Calu3 (cell line): ENCODE data around the gene TXNDC8. TPM values are rescaled to one million over a fixed set of nuclear protein-coding genes. Genes with fewer than 3 reads are reported as not detected.

Experiments used
- BruUV-seq: library from RNA; stranded (reverse); fragments of 400-500 nt; replicated peaks from 2 replicates; lab custom pipeline; 2021; lab: Mats Ljungman, UMichigan
- CTCF ChIA-PET: fragments of 300-600 bp; sonication (Branson Sonifier 250); formaldehyde crosslinking; loops from one replicate; lab custom pipeline; 2022; ENCODE audit warnings: antibody characterized with exemption; lab: Charles Lee
- DNase-seq: peaks from one replicate; pipeline ENCODE4 v3.0.0; 2022
- H3K27ac Mint-ChIP-seq: one replicate; pipeline ENCODE4 v1.8.0; 2022; ENCODE audit warnings: mixed read lengths; ENCODE audit not compliant: unreplicated experiment
- H3K27me3 Mint-ChIP-seq: one replicate; pipeline ENCODE4 v1.8.0; 2022; ENCODE audit warnings: mixed read lengths; ENCODE audit not compliant: unreplicated experiment
- H3K36me3 Mint-ChIP-seq: one replicate; pipeline ENCODE4 v1.8.0; 2022; ENCODE audit warnings: mild to moderate bottlenecking, moderate library complexity, mixed read lengths; ENCODE audit not compliant: insufficient read depth, unreplicated experiment
- H3K4me1 Mint-ChIP-seq: one replicate; pipeline ENCODE4 v1.8.0; 2022; ENCODE audit warnings: mild to moderate bottlenecking, low read depth, mixed read lengths; ENCODE audit not compliant: unreplicated experiment
- H3K4me3 Mint-ChIP-seq: one replicate; pipeline ENCODE4 v1.8.0; 2022; ENCODE audit warnings: mild to moderate bottlenecking, low read depth, moderate library complexity, mixed read lengths; ENCODE audit not compliant: unreplicated experiment
- H3K9me3 Mint-ChIP-seq: one replicate; pipeline ENCODE4 v1.8.0; 2022; ENCODE audit warnings: low read depth, mixed read lengths; ENCODE audit not compliant: unreplicated experiment
- intact Hi-C: fragments of 100-400 bp; cut with micrococcal nuclease; formaldehyde crosslinking; loops from one replicate; pipeline ENCODE4 v1.10.0; 2022; ENCODE audit not compliant: unreplicated experiment
- total RNA-seq: library from RNA; stranded (reverse); gene quantifications from 2 replicates; pipeline ENCODE4 v1.2.3, GENCODE V29; 2022
- TF ChIP-seq, protein P1 (sequence below): fragments of 200-600 bp; IDR thresholded peaks from one replicate; pipeline ENCODE4 v1.8.0; 2022; ENCODE audit warnings: antibody characterized with exemption; ENCODE audit not compliant: unreplicated experiment

The TXNDC8 gene
- total RNA-seq, 1 experiment from 2014 or later: not detected

DNA sequence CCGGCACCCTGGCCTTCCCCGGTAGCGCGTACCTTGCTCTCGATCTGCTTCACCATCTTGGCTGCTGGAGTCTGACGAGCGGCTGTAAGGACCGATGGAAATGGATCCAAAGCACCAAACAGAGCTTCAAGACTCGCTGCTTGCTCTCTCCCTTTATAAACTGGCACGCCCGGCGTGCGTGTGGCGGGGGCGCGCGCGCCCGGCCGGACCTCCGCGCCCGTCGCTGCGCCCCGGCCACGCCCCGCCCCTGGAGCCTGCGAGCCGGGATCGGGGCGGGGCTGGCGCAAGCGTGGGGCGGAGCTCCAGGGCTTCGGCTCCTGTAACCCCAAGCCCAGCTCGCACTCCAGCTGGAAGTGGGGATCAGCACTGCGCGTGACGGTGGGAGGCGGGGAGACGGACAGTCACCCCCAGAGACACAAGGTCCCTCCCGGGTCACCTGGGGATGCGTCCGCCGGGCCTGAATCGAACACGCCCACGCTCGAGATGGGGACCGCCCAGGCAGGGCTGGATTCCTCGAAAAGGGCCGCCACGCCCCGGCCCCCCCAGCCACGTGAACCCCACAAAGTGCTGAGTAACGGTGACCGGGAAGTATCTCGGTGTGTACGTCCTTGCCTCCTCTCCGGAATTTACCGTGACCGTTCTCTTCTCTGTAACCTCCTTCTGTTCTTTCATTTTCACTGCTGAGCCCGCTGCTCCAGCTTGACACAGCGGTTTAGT is 81.1 kb downstream of the TXNDC8 start, which contains the start of gene TXN:
Gene TXN (minus strand): TSS at position 128 of the 717 bp plus-strand sequence. CDS start 72 bp downstream, at position 56.
- H3K4me1 Mint-ChIP-seq: peaks cover 47% of the 10 kb centered on the region
- CTCF ChIA-PET: interaction anchor here (0.6 to 1.1 kb wide), 4 partner anchors 27 to 272 kb away, joined by 3 to 5 read pairs (median 4); no protein-coding TSS in a partner anchor
- intact Hi-C loops: loop anchor here (10.0 kb wide), 1 partner anchor 168 kb away; no protein-coding TSS in a partner anchor
- no TSS peak for BruUV-seq
- no peaks in the 10 kb centered on the region for H3K9me3 Mint-ChIP-seq
- DNase-seq: peak; percentile 89
- no peaks in the 10 kb centered on the region for H3K27me3 Mint-ChIP-seq
- TF ChIP-seq, protein P1, sequence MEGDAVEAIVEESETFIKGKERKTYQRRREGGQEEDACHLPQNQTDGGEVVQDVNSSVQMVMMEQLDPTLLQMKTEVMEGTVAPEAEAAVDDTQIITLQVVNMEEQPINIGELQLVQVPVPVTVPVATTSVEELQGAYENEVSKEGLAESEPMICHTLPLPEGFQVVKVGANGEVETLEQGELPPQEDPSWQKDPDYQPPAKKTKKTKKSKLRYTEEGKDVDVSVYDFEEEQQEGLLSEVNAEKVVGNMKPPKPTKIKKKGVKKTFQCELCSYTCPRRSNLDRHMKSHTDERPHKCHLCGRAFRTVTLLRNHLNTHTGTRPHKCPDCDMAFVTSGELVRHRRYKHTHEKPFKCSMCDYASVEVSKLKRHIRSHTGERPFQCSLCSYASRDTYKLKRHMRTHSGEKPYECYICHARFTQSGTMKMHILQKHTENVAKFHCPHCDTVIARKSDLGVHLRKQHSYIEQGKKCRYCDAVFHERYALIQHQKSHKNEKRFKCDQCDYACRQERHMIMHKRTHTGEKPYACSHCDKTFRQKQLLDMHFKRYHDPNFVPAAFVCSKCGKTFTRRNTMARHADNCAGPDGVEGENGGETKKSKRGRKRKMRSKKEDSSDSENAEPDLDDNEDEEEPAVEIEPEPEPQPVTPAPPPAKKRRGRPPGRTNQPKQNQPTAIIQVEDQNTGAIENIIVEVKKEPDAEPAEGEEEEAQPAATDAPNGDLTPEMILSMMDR: no peak
- H3K4me3 Mint-ChIP-seq: peak within 1 kb of the TSS; percentile 96
- peak within 1 kb of the TSS; percentile 99 for H3K27ac Mint-ChIP-seq
- peaks cover 32% of the 10 kb centered on the region for H3K36me3 Mint-ChIP-seq

GRCh38 chr9:110255463-110256379 is 81.9 kb downstream of the TXNDC8 start:
- H3K4me3 Mint-ChIP-seq: peak overlapping the region; percentile 96
- peak overlapping the region; percentile 99 for H3K27ac Mint-ChIP-seq
- TF ChIP-seq, protein P1: no peak
- peaks cover 55% of the 10 kb centered on the region for H3K4me1 Mint-ChIP-seq
- CTCF ChIA-PET: interaction anchor here (0.6 to 1.1 kb wide), 3 partner anchors 28 to 273 kb away, joined by 3 to 5 read pairs (median 4); no protein-coding TSS in a partner anchor
- no peaks in the 10 kb centered on the region for H3K27me3 Mint-ChIP-seq
- no peaks in the 10 kb centered on the region for H3K9me3 Mint-ChIP-seq
- DNase-seq: peak; percentile 59
- peaks cover 38% of the 10 kb centered on the region for H3K36me3 Mint-ChIP-seq
- intact Hi-C loops: loop anchor here (10.0 kb wide), 1 partner anchor 169 kb away; no protein-coding TSS in a partner anchor
- no TSS peak for BruUV-seq

DNA sequence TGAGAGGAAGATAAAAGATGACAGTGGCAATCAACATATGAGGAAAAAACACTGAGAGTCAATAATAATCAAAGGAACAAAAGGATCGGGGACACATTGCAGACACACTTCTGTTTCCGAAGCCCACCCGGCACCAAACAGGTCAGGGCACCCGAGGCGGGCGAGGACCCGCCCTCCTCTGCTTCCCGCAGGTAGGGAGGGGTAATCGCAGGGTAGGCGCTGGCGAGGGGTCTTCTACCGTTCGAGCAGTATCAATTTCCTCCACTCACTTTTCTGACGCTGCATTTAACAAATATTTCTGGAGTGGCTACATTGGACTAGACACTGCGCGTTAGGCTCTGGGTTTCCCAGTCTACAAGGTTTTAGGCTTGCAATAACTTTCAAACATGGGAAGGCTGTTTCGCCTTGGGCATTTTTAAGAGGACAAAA is 82.6 kb downstream of the TXNDC8 start:
- DNase-seq: no peak
- CTCF ChIA-PET: no interaction called here
- Mint-ChIP-seq H3K4me1 (peaks cover 56% of the 10 kb centered on the region), H3K9me3 (no peaks in the 10 kb centered on the region), H3K27me3 (no peaks in the 10 kb centered on the region), H3K27ac (peak overlapping the region; percentile 78), H3K36me3 (peaks cover 38% of the 10 kb centered on the region), H3K4me3 (peak overlapping the region; percentile 96)
- no TSS peak for BruUV-seq
- TF ChIP-seq, protein P1: no peak
- intact Hi-C loops: loop anchor here (10.0 kb wide), 1 partner anchor 170 kb away; no protein-coding TSS in a partner anchor

DNA sequence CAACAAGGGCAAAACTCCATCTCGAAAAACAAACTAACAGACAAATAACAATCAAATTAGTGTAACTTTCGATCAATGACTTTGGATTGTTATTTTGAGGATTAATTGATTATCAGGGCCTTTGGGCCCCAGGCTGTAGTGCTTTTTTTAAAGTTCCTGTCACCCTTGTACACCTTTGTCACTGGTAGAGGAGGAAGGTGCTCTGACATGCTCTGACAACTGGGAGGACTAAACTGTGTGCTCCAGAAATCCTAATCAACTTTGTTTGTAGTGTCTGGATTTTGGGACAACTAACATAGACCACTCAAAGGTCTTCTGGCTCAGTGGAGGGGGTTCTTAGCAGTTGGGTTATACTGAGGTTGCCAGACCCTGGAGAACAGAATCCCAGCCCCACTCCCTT is 83.2 kb downstream of the TXNDC8 start:
- TF ChIP-seq, protein P1: no peak
- DNase-seq: no peak
- intact Hi-C loops: loop anchor here (10.0 kb wide), 1 partner anchor 170 kb away; no protein-coding TSS in a partner anchor
- Mint-ChIP-seq H3K36me3 (peaks cover 38% of the 10 kb centered on the region), H3K4me1 (peaks cover 58% of the 10 kb centered on the region), H3K27ac (peak overlapping the region; percentile 78), H3K4me3 (peak overlapping the region; percentile 96), H3K9me3 (no peaks in the 10 kb centered on the region), H3K27me3 (no peaks in the 10 kb centered on the region)
- CTCF ChIA-PET: no interaction called here
- BruUV-seq: TSS peak; percentile 25
